Keratinocyte (primary cell): ENCODE results near the gene SYNDIG1. TPM values are rescaled to one million over a fixed set of nuclear protein-coding genes. Genes with fewer than 3 reads are reported as not detected.

Experiments used
- DNase-seq: peaks from one replicate; pipeline ENCODE4 v3.0.0-alpha.2; 2011; ENCODE audit warnings: low read depth, missing footprints, low spot score
- FAIRE-seq: peaks from 2 replicates; lab custom pipeline; 2011; peaks lifted over from hg19 to GRCh38; lab: Jason Lieb, UNC
- H2AFZ ChIP-seq: 2 replicates; pipeline ENCODE4 v1.6.0; 2012; ENCODE audit warnings: low read length, control low read depth, inconsistent platforms; ENCODE audit not compliant: control insufficient read depth
- H3K27ac ChIP-seq: 2 replicates; pipeline ENCODE4 v1.5.1; 2011; ENCODE audit warnings: low read length; ENCODE audit not compliant: control insufficient read depth, insufficient read depth
- H3K27me3 ChIP-seq: 3 replicates; pipeline ENCODE4 v1.6.0; 2011; ENCODE audit warnings: low read length; ENCODE audit not compliant: control insufficient read depth, insufficient read depth; ENCODE audit errors: extremely low read depth
- H3K36me3 ChIP-seq, 2 experiments: 2 replicates in 1 of 2; 3 replicates in 1 of 2; pipeline ENCODE4 v1.5.1; 2011; ENCODE audit warnings: low read length in 2 of 2, mild to moderate bottlenecking in 1 of 2; ENCODE audit not compliant: control insufficient read depth in 2 of 2, insufficient read depth in 2 of 2; ENCODE audit errors: extremely low read depth in 1 of 2
- H3K4me1 ChIP-seq: 3 replicates; pipeline ENCODE4 v1.5.1; 2011; ENCODE audit warnings: low read length; ENCODE audit not compliant: control insufficient read depth, insufficient read depth; ENCODE audit errors: extremely low read depth
- H3K4me2 ChIP-seq: 3 replicates; pipeline ENCODE4 v1.6.0; 2011; ENCODE audit warnings: low read depth, low read length; ENCODE audit not compliant: control insufficient read depth, insufficient read depth; ENCODE audit errors: extremely low read depth
- H3K4me3 ChIP-seq, 3 experiments: fragments of 200-600 bp in 1 of 3; sonication (generic) in 1 of 3; 2 replicates in 2 of 3; 3 replicates in 1 of 3; pipeline ENCODE4 v1.5.1; 2011 to 2016; ENCODE audit warnings: low read length in 3 of 3, mild to moderate bottlenecking in 3 of 3, control low read depth in 2 of 3, inconsistent platforms in 1 of 3, low read depth in 1 of 3, mixed read lengths in 1 of 3, mixed run types in 1 of 3, moderate library complexity in 1 of 3; ENCODE audit not compliant: control insufficient read depth in 2 of 3, insufficient read depth in 2 of 3; ENCODE audit errors: extremely low read depth in 1 of 3
- H3K79me2 ChIP-seq: 2 replicates; pipeline ENCODE4 v1.6.0; 2012; ENCODE audit warnings: low read length; ENCODE audit not compliant: control insufficient read depth, insufficient read depth
- H3K9ac ChIP-seq: 3 replicates; pipeline ENCODE4 v1.6.0; 2011; ENCODE audit warnings: low read length; ENCODE audit not compliant: control insufficient read depth, insufficient read depth; ENCODE audit errors: extremely low read depth
- H3K9me1 ChIP-seq: 3 replicates; pipeline ENCODE4 v1.6.0; 2011; ENCODE audit warnings: low read length; ENCODE audit not compliant: control insufficient read depth, insufficient read depth; ENCODE audit errors: extremely low read depth
- H3K9me3 ChIP-seq: 2 replicates; pipeline ENCODE4 v1.5.1; 2012; ENCODE audit warnings: low read depth, low read length; ENCODE audit not compliant: control insufficient read depth
- H4K20me1 ChIP-seq: 3 replicates; pipeline ENCODE4 v1.6.0; 2011; ENCODE audit warnings: low read length; ENCODE audit not compliant: control insufficient read depth, insufficient read depth; ENCODE audit errors: extremely low read depth
- CTCF ChIP-seq, 3 experiments: IDR thresholded peaks in 1 of 3; conservative IDR thresholded peaks in 1 of 3; optimal IDR thresholded peaks in 1 of 3; 2 replicates in 2 of 3; 3 replicates in 1 of 3; pipeline versions ENCODE3 to v1.5.1; 2011; ENCODE audit warnings: low read length in 3 of 3, mild to moderate bottlenecking in 3 of 3, moderate library complexity in 2 of 3, control low read depth in 1 of 3, inconsistent platforms in 1 of 3; ENCODE audit not compliant: insufficient read depth in 2 of 3; ENCODE audit errors: extremely low read depth in 1 of 3
- EZH2 ChIP-seq: IDR thresholded peaks from one replicate; pipeline ENCODE4 v1.6.1; 2012; ENCODE audit warnings: inconsistent platforms, mild to moderate bottlenecking, low read length, moderate library complexity
- dilution Hi-C: fragments of 300-500 bp; cut with MboI; formaldehyde crosslinking; loops from one replicate; pipeline ENCODE4 v1.7.0; 2020; ENCODE audit warnings: low sequenced_read_pairs; ENCODE audit not compliant: extremely low pct_ligation_motif_present
- polyA plus RNA-seq, 5 experiments: library from polyadenylated mRNA; depleted of rRNA in 3 of 5; stranded (reverse) in 3 of 5; stranded (forward) in 1 of 5; unstranded in 1 of 5; fragments of >200 nt; gene quantifications; 1 replicate in 1 of 5; 2 replicates in 3 of 5; 3 replicates in 1 of 5; pipeline versions ENCODE4 v1.2.1 to v1.2.3, GENCODE V29; 2011 to 2012; ENCODE audit warnings: missing spikeins in 2 of 5, low read depth in 1 of 5, low replicate concordance in 1 of 5

SYNDIG1 gene
- polyA plus RNA-seq, 1 donor (not counting 4 experiments of a cell fraction or from before 2014, with no cell fraction given): 0.38 TPM

GRCh38 chr20:24582373-24583168, 113.1 kb downstream of the SYNDIG1 start:
- Histone ChIP-seq H3K79me2 (no peaks in the 10 kb centered on the region), H3K9me1 (no peaks in the 10 kb centered on the region), H3K9me3 (no peaks in the 10 kb centered on the region), H3K36me3 (no peaks in the 10 kb centered on the region), H4K20me1 (no peaks in the 10 kb centered on the region), H3K4me2 (no peak overlapping the region), H2AFZ (no peak overlapping the region), H3K27ac (no peak overlapping the region), H3K9ac (no peak overlapping the region), H3K4me3 (no peak overlapping the region), H3K4me1 (no peaks in the 10 kb centered on the region), H3K27me3 (no peaks in the 10 kb centered on the region)
- DNase-seq: no peak
- FAIRE-seq: no peak
- dilution Hi-C loops: no loop called here
- no peak for TF ChIP-seq EZH2

- Histone ChIP-seq H3K4me3 (no peak overlapping the region), H3K79me2 (no peaks in the 10 kb centered on the region), H3K9ac (no peak overlapping the region), H3K9me1 (no peaks in the 10 kb centered on the region), H2AFZ (no peak overlapping the region), H3K4me2 (no peak overlapping the region), H3K4me1 (no peaks in the 10 kb centered on the region), H3K27me3 (no peaks in the 10 kb centered on the region), H4K20me1 (no peaks in the 10 kb centered on the region), H3K9me3 (no peaks in the 10 kb centered on the region), H3K27ac (no peak overlapping the region), H3K36me3 (no peaks in the 10 kb centered on the region)
- FAIRE-seq (no peak), DNase-seq (no peak)
- dilution Hi-C loops: no loop called here
- no peak for TF ChIP-seq CTCF (optimal IDR thresholded peaks at IDR 0.05 in 1 of 3, IDR thresholded peaks at IDR 0.05 in 1 of 3, conservative IDR thresholded peaks at IDR 0.05 in 1 of 3; ENCODE audit: extremely low read depth in 1 of 3, insufficient read depth in 2 of 3, low read length in 3 of 3)
- TF ChIP-seq EZH2: no peak
Measured at GRCh38 chr20:24583169-24583792, 113.9 kb downstream of the SYNDIG1 start.
